ENCODE data around the gene MYD88.

The MYD88 gene

DNA sequence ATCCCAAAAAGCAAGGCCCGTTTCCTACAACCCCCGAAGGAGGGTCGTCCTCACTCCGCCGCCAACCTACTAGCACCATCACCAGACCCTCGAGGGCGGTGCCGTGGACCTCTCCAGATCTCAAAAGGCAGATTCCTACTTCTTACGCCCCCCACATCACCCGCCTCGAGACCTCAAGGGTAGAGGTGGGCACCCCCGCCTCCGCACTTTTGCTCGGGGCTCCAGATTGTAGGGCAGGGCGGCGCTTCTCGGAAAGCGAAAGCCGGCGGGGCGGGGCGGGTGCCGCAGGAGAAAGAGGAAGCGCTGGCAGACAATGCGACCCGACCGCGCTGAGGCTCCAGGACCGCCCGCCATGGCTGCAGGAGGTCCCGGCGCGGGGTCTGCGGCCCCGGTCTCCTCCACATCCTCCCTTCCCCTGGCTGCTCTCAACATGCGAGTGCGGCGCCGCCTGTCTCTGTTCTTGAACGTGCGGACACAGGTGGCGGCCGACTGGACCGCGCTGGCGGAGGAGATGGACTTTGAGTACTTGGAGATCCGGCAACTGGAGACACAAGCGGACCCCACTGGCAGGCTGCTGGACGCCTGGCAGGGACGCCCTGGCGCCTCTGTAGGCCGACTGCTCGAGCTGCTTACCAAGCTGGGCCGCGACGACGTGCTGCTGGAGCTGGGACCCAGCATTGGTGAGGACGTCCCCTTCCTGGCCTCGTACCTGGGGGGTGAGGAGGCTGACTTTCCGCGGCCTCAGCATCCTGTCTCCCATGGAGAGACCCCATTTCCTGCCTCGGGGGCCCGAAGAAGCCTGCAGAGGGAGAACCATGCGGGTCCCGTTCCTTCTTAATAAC lies at the start of gene MYD88:
TSS of gene MYD88 (plus strand) at position 313 of the 842 bp plus-strand sequence. CDS start at position 353, 40 bp downstream.
- DNase-seq (ENCODE audit: low read depth in 1 of 2, low spot score in 1 of 2): peak; percentile 63 to 74

DNA sequence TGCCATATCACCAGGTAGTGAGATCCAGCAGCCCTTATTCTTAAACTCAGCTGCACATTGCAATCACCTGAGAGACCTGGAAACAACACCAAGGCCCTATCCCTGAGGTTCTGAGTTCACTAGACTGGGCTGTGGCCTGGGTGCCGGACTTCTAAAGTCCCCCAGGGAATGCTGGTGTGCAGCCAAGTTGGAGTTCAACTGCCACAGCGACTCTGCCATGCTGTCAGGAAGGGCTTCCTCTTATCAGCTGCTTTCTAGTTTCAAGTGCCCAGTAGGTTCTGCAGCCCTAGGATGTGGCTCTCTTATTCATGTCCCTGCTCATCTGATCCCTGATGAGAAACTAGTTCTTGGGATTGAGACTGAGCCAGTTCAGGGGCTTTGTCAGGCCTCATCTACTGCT lies 49.3 kb upstream of the MYD88 start:
- DNase-seq (ENCODE audit: low read depth in 1 of 2, low spot score in 1 of 2): no peak

DNA sequence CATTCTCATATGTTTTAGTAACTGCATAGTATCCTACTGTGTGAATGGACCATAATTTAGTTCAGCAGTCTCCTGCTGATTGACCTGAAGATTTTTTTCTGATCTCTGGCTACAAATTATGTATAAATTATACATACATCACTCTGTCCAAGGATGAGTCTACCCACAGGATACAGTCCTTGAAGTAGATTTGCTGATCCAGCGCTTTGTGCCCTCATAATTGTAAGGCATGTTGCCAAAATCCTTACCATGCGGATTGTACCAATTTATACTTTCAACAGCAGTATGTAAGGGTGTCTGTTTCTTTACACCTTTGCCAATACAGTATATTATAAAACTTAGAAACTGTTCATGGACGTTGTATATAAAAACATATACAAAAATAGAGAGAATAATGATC lies 48.0 kb upstream of the MYD88 start:
- no peak for DNase-seq (ENCODE audit: low read depth in 1 of 2, low spot score in 1 of 2)

DNA sequence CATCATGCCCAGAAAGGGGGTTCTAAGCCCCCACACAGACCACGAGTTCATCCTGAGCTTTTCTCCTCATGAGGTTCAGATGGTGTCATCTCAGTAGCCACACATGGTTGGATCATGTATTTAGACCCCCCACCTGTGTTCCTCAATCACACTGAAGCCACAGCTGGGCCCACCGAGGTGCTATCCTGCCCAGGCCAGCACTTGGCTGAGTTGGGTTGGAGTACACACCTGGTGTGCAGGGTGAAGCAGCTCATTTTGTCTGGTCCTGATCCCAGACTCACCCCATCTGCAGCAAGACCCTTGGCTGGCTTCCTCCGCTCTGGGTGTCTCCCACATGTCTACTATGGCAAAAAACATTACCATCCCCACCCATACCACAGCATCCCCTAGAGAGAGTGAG lies 43.5 kb upstream of the MYD88 start:
- no peak for DNase-seq (ENCODE audit: low read depth in 1 of 2, low spot score in 1 of 2)

DNA sequence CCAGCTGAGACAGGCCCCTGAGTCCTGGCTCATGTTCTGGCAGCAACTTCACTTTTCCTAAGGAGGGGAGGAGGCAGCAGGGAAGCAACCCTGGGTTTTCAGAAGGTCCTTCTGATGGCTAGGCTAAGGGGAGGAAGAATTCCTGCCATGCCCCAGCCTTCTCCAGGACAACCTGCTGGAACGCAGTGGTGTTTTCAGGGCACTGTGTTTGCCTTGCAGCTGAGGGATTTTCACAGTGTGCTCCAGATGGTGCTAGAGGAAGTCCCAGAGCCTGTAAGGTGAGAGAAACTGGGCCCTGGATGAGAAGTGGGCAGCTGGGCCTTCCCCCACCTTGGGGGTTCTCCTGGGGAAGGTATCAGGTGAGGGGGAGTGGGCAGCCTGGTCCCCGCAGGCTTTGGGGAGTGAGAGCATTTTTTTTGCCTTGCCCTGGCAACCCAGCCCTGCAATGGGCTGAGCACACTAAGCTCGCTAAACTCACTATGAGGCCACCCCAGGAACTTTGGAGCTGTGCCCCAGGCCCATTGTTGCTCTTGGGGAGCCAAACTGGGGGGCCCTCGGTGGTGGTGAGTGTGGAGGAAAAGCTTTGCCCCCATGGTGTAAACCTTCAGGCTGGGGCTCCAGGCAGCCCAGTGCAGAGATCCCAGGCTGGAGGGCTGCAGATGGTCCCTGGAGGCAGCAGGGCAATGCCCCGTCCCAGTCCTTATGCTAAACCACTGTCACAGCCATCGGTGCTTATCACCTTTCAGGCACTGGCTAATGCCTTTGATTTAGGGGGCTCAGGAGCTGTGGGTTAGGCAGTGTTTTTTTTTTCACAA lies 42.6 kb upstream of the MYD88 start:
- DNase-seq (ENCODE audit: low read depth in 1 of 2, low spot score in 1 of 2): no peak

DNA sequence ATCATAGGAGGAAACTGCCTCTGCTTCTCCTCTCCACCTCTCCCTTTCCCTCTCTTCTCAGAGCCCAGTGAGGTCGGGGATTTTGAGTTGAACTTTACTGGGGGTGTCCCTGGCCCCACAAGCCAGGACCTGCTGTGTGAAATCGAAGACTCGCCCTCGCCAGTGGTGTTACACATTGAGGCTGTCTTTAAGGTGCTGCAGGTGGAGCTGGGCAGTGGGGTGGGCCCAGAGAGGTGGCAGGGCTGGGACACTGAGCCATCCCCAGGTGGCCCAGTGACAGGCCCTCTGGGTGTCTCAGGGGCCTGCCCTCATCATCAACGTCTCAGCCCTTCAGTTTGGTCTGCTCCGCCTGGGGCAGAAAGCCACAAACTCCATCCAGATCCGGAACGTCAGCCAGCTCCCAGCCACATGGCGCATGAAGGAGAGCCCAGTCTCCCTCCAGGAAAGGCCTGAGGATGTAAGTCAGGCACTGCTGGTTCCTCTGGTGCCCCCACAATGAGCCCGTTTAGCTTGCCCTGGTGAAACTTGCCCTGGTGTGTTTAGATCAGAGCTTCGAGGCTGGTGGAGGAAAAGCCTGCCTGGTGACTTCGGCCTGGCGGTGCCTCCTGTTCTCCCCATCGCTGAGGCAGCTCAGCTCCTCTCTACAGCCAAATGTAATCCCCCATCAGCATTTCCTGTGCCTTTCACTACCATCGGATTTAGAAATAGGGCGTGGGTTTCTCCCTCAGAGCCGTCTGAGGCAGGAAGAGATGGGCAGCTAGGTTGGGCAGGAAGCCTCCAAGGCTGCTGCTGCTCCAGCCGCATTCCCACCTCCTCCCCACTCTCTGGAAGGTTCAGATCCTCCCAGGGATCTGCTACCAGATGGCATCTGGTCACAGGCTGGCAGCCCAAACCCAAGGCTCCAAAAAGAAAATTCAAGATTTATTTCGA lies 40.8 kb upstream of the MYD88 start:
- no peak for DNase-seq (ENCODE audit: low read depth in 1 of 2, low spot score in 1 of 2)

DNA sequence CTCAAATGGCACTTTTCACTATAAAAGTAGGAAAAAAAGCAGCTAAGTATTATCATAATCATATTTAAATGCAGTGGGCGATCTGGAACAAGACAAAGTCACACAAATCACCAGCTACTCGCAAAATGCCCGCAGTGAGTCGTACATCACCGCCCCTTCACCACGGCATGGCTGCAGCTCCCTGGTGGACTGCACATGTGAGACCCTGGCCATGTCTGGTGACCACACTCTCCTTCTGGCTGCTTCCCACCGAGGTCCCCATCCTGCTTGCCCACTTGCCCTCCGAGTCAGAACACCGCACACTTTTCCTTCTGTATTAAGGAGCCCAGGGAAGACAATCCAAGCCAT lies 40.1 kb upstream of the MYD88 start:
- DNase-seq (ENCODE audit: low read depth in 1 of 2, low spot score in 1 of 2): no peak

DNA sequence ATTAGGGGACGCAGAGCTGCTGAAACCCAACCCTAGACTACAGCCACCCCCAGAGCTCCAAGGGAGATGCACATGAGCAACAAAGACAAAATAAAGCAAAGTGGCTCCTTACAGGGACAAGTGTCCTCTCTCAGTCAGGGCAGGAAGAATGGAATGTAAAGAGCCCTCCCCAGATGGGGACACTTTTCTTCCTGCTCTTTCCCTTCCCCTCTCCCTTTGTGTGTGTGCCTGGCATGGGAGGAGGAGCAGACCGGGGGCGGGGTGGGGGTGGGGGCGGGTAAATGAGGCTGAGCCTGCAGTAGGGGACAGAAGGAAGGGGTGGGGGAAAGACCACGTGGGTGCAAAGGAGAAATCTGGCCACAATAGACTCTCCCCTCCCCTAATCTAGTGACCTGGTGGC lies 38.9 kb upstream of the MYD88 start:
- DNase-seq (ENCODE audit: low read depth in 1 of 2, low spot score in 1 of 2): no peak

DNA sequence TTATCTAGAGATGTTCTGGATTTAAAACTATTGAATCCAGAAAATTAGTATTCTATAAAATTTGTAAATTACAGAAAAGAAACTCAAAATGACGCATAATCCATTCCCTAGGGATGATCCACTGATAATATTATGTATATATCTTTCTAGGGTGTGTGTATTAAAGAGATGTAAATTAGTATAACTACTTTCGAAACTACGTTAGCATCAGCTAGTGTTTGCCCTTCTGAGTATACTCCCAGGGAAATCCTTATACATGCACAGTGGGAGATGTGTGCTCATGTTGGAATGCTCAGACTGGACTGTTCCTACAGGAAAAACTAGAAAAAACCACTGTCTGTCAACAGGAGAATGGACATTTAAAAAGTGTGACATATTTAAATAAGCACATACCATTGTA lies 38.0 kb upstream of the MYD88 start:
- DNase-seq (ENCODE audit: low read depth in 1 of 2, low spot score in 1 of 2): no peak

DNA sequence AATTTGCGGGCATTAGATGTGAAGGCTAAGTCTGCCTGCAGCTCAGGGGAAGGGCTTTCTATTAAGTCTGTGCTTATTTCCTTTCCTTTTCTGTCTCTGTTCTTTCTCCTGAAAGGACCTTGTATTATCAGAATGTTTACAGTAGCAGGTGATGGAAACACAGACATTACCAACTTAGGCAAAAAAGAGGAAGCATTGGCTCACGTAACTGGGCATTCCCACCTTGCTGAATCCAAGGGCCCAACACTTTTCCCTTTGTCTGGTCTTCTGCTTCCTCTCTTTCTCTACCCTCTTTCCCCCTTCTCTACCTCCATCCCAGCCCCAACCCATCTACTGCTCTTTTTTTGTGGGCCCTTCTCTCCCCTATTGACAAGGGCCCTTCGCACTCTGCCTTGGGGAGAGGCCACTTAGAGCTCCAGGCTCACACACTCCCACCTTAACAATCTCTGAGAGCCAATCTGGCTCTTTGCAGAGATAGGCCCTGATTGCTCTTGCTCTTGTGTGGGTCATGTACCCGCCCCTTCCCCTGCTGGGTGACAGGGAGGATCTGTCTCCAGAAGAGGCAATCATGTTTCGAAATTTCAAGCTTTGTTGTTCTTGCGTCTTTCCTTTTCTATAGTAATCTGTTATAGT lies 36.5 kb upstream of the MYD88 start:
- no peak for DNase-seq (ENCODE audit: low read depth in 1 of 2, low spot score in 1 of 2)

DNA sequence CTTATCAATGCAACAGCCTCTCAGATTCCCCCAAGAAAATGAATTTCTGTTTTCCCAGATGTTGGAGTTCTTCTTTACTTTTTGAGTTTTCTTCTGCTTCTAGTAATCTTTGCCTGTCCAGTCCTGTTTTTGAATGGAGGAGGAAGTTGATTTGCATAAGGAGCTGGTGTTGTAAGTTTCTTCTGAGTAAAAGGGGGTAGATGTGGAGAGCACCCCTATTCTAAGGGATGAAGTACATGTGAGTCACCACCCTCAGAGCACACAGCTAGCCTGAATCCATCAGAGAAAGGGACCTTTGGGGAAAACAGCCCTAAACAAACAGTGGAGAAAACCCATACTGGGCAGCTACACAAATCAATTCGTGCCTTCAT lies 36.0 kb upstream of the MYD88 start:
- DNase-seq (ENCODE audit: low read depth in 1 of 2, low spot score in 1 of 2): no peak

DNA sequence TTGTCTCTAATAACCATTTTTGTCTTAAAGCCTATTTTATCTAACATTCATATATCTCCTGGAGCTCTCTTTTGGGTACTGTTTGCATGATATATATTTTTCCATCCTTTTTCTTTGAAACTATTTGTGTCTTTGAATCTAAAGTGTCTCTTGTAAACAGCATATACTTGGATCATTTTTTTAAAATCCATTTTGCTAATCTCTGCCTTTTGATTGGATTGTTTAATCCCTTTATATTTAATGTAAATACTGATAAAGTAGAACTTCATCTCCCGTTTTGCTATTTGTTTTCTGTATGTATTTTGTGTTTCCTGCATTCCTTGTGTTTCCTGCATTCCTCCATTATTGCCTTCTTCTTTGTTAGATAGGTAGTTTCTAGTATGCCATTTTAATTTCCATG lies 32.9 kb upstream of the MYD88 start:
- no peak for DNase-seq (ENCODE audit: low read depth in 1 of 2, low spot score in 1 of 2)

DNA sequence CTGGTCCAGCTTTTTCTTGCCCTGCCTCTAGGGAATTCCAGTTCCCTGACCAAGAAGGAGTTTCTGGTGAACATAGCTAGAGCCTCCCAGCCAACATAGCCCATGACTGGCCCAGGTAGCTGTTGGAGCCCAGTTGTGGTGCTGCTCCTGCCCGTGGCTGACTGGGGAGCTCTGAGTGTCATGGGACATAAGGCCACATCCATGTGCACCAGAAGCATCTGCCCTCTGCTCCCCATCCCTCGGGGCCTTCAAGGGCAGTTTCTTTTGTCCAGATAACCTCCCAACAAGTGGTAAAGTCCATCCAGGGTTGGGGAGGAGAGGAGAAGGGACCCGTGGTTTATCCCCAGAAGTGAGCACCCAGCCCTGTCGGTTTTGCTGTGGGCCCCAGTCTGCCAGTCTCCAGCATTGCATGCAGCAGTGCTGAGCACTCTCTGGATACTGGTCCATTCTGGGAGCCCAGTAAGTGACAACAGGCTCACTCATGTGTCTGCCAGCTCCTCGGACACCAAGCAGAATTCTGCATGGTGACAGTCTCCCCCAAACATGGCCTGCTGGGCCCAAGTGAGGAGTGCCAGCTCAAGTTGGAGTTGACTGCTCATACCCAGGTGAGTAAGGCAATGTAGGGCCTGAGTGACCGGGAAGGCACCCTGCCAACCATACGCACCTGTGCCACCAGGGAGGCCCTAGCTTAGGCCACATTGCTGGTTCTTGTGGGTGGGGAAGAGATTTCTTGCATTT lies 30.4 kb upstream of the MYD88 start:
- no peak for DNase-seq (ENCODE audit: low read depth in 1 of 2, low spot score in 1 of 2)

DNA sequence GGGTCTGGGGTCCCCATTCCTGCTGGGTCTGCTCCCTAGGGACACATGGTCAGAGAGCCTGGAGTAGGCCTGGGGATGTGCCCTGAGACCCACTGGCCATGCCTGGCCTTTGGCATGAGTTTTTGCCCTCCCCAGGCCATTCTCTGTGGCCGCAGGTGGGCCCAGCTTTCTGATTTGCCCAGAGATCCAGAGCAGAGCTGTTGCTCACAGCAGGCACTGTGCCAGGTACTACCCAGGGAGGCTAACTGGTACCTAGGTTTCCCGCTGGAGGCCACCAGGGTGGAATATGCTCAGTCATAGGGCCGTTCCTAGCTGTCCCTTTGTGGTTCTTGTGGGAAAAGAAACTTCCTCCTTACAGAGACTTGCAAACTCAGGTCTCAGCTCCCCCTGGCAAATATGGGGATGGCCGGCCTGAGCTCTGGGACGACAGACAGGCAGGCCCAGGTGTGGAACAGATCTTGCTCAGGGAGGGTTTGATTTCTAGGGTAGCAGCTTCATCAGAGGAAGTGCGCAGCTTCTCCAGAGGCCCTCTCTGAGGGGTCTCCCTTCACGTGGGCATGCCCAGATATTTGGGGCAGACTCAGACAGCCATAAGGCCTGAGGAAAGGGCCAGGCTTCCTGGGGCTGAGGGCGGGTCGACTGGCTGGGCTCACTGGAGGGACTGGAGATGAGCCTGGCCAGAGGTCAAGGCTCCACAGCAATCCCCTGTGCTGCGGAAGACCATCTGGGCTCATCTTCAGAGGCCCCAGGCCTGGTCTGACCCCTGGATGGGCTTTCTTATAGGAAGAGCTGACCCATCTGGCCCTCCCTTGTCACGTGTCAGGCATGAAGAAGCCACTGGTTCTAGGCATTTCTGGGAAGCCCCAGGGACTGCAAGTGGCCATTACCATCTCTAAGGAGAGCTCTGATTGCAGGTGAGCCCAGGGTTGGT lies 29.5 kb upstream of the MYD88 start:
- DNase-seq (ENCODE audit: low read depth in 1 of 2, low spot score in 1 of 2): no peak

DNA sequence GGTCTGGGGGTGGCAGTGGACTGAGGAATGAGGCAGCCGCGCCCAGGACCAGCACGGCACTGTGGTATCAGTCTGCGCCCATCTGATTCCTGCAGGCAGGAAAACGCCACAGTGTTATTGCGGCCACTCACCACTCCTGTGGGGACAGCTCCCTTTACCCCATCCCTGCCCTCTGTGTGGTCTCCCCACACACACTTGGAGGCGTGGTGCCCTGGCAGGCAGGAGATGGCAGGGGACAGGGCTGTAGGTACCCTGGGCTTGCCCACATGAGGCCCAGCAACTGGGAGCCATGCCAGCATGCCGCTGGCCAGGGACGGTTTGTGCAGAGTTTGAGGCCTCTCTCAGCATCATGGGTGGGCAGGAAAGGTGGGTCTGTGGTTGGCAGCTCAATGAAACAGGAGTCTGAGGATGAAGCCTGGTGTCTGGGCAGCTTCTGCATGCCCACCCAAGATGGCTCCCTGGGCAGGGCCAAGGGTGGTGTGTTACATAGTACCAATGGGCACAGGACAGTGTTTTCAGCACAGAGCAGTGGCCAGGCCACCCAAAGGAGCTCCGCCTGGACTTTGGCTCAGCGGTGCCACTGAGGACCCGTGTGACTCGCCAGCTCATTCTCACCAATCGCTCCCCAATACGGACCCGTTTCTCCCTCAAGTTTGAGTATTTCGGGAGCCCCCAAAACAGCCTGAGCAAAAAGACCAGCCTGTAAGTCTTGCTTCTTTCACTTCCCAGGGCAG lies 28.7 kb upstream of the MYD88 start:
- no peak for DNase-seq (ENCODE audit: low read depth in 1 of 2, low spot score in 1 of 2)

DNA sequence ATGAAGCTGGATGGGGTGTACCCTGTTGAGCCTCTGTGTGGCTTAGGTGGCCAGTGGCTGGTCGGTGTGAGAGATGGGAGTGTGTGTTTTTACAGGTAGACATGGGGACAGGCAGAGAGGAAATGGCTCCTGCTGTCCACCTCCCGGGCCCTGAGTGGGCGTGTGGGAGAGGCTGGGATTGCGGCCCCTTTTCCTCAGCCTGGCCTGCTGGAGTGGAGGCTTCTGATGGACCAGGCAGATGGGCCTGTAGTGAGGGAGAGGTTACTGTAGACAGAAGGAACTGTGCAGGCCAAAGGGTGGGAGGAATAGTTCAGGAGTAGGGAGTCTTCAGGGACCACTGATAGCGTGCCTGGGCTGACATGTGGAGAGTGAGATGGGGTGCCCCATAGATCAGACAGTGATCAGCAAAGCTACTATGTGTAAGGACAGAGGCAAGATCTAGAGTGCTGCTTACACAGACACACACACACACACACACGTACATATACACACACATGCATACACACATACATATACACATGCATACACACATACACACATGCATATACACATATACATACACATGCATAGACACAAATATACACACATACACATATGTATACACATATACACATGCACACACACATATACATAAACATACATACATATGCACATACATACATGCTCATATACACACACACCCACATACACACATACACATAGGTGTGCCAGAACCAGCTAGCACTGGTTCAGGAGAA lies 28.0 kb upstream of the MYD88 start:
- DNase-seq (ENCODE audit: low read depth in 1 of 2, low spot score in 1 of 2): no peak

DNA sequence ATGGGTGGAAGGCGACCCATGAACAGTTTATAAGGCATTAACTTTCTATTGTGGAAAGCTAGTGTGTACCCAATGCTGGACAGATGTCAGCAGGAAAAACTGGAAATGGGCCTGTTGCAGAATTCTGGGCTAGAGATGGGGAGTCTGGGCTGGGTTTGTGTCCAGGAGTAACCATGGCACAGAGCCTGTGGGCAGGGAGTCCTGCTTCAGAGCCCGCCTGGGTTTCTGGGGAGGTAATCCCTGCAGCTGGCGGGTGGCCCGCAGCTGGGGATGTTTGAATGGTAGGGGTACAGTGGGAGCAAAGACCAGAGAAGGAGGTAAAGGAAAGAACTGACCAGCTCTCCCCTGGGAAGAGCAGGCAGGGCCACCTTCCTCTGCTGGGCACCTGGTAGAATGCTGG lies 27.3 kb upstream of the MYD88 start:
- no peak for DNase-seq (ENCODE audit: low read depth in 1 of 2, low spot score in 1 of 2)

All from activated CD4-positive, alpha-beta T cell treated with anti-CD3 and anti-CD28 coated beads, Interleukin-2, amount 50 U/mL, for 24 hours (primary cell).